SK-N-SH (cell line): Measurements from ENCODE around the gene PTPRB.

Experiments
- SIN3A ChIP-seq: IDR thresholded peaks from 2 replicates; pipeline ENCODE4 v1.6.1; 2012; ENCODE audit warnings: low read depth, mild to moderate bottlenecking, low read length, moderate library complexity, borderline replicate concordance
- TF ChIP-seq, protein P1 (sequence below): IDR thresholded peaks from 2 replicates; pipeline ENCODE4 v1.6.1; 2012; ENCODE audit warnings: mild to moderate bottlenecking, low read depth, low read length, moderate library complexity
- TF ChIP-seq, protein P2 (sequence below): fragments of 200-600 bp; sonication (generic); IDR thresholded peaks from 2 replicates; pipeline ENCODE4 v1.6.1; 2017; ENCODE audit warnings: antibody characterized with exemption, mild to moderate bottlenecking, moderate library complexity
- TF ChIP-seq, protein P3 (sequence below): IDR thresholded peaks from 2 replicates; pipeline ENCODE4 v1.4.0; 2012; ENCODE audit warnings: low read depth

DNA sequence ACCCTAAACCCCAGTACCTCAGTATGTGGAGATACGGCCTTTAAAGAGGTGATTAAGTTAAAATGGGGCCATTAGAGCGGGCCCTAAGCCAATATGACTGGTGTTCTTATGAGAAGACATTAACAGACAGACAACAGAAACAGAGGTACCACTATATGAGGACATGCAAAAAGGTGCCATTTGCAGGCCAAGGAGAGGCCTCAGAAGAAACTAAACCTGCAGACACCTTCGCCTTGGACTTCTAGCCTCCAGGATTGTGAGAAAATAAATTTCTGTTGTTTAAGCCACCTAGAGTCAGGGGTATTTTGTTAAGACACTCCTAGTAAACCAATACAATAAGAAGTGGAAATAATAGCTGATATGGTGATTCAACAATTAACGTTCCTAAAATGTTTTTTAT, 32.6 kb downstream of the PTPRB start:
- TF ChIP-seq SIN3A = no peak
- TF ChIP-seq, protein P1, sequence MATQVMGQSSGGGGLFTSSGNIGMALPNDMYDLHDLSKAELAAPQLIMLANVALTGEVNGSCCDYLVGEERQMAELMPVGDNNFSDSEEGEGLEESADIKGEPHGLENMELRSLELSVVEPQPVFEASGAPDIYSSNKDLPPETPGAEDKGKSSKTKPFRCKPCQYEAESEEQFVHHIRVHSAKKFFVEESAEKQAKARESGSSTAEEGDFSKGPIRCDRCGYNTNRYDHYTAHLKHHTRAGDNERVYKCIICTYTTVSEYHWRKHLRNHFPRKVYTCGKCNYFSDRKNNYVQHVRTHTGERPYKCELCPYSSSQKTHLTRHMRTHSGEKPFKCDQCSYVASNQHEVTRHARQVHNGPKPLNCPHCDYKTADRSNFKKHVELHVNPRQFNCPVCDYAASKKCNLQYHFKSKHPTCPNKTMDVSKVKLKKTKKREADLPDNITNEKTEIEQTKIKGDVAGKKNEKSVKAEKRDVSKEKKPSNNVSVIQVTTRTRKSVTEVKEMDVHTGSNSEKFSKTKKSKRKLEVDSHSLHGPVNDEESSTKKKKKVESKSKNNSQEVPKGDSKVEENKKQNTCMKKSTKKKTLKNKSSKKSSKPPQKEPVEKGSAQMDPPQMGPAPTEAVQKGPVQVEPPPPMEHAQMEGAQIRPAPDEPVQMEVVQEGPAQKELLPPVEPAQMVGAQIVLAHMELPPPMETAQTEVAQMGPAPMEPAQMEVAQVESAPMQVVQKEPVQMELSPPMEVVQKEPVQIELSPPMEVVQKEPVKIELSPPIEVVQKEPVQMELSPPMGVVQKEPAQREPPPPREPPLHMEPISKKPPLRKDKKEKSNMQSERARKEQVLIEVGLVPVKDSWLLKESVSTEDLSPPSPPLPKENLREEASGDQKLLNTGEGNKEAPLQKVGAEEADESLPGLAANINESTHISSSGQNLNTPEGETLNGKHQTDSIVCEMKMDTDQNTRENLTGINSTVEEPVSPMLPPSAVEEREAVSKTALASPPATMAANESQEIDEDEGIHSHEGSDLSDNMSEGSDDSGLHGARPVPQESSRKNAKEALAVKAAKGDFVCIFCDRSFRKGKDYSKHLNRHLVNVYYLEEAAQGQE = no peak
- TF ChIP-seq, protein P2, sequence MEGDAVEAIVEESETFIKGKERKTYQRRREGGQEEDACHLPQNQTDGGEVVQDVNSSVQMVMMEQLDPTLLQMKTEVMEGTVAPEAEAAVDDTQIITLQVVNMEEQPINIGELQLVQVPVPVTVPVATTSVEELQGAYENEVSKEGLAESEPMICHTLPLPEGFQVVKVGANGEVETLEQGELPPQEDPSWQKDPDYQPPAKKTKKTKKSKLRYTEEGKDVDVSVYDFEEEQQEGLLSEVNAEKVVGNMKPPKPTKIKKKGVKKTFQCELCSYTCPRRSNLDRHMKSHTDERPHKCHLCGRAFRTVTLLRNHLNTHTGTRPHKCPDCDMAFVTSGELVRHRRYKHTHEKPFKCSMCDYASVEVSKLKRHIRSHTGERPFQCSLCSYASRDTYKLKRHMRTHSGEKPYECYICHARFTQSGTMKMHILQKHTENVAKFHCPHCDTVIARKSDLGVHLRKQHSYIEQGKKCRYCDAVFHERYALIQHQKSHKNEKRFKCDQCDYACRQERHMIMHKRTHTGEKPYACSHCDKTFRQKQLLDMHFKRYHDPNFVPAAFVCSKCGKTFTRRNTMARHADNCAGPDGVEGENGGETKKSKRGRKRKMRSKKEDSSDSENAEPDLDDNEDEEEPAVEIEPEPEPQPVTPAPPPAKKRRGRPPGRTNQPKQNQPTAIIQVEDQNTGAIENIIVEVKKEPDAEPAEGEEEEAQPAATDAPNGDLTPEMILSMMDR = no peak
- TF ChIP-seq, protein P3, sequence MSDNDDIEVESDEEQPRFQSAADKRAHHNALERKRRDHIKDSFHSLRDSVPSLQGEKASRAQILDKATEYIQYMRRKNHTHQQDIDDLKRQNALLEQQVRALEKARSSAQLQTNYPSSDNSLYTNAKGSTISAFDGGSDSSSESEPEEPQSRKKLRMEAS = no peak
